Amniotic epithelial cell (primary cell): Measurements from ENCODE around the gene RABGAP1.

Experiments used
- DNase-seq: peaks from one replicate; pipeline ENCODE4 v3.0.0-alpha.2; 2010; ENCODE audit warnings: low read depth

Gene RABGAP1

GRCh38 chr9:122944960-122945888 is 4.4 kb downstream of the RABGAP1 start:
- DNase-seq, result no peak

GRCh38 chr9:122946461-122947005 is 5.7 kb downstream of the RABGAP1 start:
- DNase-seq, result no peak

DNA sequence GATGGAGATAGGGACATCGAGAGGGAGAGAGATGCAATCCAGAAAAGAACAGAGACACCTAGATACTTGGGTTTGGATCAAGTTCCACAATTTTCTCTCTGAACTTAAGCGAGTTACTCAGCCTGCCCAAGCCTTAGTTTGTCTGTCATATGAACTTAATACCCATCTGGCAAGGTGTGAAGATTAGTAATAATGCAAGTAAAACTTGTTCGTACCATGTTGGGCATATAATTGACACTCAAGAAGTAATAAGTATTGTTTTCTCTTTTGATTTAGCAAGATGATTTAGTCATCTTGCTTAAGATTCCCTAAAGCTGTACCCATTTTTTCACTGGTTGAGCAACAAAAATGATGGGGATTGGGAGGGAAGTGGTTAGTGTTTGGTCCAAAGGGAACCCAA is 7.5 kb downstream of the RABGAP1 start:
- no peak for DNase-seq

DNA sequence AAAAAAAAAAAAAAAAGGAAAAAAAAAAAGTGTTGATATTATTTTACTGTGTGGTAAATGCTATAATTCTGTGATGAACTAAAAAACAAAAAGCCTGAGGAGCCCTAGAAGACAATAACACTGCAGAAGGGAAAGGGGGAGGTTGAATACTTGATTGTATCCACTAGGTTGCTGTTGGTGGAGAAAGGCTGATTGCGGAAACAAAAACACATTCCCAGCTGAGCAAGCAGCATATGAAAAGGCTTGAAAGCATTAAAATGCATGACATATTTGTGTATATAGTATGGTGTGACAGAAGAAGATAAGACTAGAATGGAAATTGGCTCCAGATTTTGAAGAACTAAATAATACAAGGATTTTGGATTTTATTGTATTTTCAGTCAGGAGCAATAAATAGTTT is 8.9 kb downstream of the RABGAP1 start:
- DNase-seq, result no peak

- no peak for DNase-seq
Measured at GRCh38 chr9:122950263-122950662, 9.4 kb downstream of the RABGAP1 start.

DNA sequence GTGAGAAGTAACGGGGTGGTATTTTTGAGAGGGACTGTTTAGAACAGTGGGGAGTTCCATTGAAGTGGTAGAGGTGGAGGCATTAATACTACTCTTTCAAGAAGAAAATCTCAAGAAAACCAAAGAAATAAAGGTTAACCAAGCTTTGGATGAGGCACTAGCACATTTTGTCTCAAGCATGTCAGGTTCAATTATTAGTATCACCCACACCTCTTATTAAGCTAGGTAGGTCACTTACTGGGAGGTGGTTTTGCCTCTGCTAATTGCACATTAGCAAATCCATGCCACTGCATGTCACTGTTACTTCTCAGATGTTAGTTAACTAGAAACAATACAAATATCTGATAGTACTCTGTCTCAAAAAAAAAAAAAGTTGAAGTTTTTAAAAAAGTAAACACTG is 10.2 kb downstream of the RABGAP1 start:
- no peak for DNase-seq

- peak; percentile 35 for DNase-seq
Measured at GRCh38 chr9:122954253-122954691, 13.5 kb downstream of the RABGAP1 start.

GRCh38 chr9:122955961-122956360 is 15.1 kb downstream of the RABGAP1 start:
- DNase-seq, result no peak

DNA sequence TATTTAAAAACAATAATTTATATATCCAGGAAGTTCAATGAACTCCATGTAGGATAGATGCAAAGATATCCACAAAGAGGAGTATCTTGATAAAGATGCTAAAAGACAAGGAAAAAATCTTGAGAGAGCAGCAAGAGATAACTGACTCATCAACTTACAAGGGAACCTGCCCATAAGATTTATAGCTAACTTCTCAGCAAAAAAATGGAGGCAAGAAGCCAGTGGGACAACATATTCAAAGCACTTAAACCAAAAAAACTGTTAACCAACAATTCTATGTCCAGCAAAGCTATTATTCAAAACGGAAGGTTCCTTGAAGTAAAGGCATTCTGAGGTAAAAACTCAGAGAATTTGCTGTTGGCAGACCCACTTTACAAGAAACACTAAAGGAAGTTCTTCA is 20.3 kb downstream of the RABGAP1 start:
- no peak for DNase-seq

GRCh38 chr9:122975196-122975595 is 34.4 kb downstream of the RABGAP1 start:
- DNase-seq, result no peak

- DNase-seq, result no peak
Measured at GRCh38 chr9:122978601-122979000, 37.8 kb downstream of the RABGAP1 start.

DNA sequence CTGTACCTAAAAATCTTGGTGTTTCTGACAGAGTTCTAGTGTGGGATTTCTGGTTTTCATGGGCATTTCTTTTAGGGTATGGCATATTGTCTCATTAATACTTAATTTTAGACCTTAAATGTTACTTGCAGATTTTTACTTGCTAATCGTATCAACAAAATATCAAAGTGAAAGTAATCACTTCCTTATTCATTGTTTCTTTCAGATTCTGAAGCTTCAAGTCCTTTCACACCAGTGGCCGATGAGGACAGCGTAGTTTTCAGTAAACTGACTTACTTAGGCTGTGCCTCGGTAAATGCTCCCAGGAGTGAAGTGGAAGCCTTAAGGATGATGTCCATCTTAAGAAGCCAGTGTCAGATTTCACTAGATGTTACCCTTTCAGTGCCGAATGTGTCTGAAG is 45.2 kb downstream of the RABGAP1 start:
- no peak for DNase-seq

DNA sequence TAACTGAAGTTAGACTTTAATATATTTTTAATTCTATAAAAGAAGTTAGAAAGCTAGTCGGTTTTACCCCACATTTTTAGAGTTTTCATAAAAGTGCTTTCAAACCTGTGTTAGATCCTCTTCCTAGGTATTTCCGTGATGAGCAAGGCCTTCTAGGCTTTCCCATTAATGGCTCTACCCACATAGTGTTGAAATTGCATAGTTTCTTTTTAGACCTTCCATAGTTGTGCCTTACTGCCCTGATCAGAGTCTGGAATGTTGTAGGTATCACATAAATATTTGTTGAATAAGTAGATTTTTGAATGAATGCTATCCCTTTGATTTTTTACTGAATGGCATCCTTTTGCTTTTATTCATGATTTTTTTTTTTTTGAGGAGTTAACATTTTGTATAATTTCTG is 47.3 kb downstream of the RABGAP1 start:
- DNase-seq, result no peak

GRCh38 chr9:122988920-122989621 is 48.3 kb downstream of the RABGAP1 start:
- no peak for DNase-seq

DNA sequence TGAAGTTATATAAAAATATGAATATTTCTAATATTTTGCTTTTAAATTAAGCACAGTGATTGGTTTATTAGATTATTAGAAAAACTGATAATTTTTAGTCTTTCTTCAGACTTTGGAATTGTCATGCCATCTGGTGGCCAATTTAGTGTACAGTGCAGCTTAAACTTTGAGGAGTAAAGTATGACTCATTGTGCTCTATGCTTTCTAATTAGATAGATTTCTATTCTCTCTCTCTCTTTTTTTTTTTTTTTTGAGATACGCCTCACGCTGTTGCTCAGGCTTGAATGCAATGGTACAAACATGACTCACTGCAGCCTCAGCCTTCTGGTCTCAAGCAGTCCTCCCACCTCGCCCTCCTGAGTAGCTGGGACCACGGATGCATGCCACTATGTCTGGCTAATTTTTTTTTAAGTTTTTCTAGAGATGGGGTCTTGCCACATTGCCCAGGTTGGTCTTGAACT is 50.6 kb downstream of the RABGAP1 start:
- peak; percentile 96 for DNase-seq

GRCh38 chr9:122996586-122996985 is 55.8 kb downstream of the RABGAP1 start:
- no peak for DNase-seq

GRCh38 chr9:122998448-122998847 is 57.6 kb downstream of the RABGAP1 start:
- DNase-seq, result no peak

DNA sequence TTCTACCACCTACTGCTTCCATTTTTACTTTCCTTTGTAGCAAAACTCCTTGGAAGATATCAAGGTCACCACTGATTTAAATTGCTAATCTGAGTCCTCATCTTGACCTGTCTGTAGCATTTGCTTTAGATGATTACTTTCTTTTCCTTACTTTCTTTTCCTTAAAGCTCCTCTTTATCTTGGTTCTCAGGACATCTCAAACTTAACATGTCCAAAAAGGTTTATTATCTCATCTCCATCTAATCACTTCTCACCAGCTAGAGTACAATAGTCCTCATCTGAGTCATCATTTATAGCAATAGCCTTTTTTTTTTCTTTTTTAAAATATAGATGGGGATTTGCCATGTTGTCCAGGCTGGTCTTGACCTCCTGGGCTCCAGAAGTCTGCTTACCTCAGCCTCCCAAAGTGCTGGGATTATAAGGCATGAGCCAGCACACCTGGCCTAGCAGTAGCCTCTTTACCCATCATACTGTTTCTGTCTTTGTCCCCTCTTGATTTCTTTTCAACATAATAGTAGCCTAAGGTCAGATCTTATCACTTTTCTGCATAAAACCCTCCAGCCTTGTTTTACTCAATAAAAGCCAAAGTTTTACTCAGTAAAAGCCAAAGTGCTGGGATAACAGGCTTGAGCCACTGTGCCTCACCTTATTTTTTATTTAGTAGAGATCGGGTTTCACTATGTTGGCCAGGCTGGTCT is 59.7 kb downstream of the RABGAP1 start:
- DNase-seq, result peak; percentile 42

GRCh38 chr9:123002754-123003153 is 61.9 kb downstream of the RABGAP1 start:
- DNase-seq, result peak; percentile 37

- no peak for DNase-seq
Measured at GRCh38 chr9:123003466-123003865, 62.6 kb downstream of the RABGAP1 start.

DNA sequence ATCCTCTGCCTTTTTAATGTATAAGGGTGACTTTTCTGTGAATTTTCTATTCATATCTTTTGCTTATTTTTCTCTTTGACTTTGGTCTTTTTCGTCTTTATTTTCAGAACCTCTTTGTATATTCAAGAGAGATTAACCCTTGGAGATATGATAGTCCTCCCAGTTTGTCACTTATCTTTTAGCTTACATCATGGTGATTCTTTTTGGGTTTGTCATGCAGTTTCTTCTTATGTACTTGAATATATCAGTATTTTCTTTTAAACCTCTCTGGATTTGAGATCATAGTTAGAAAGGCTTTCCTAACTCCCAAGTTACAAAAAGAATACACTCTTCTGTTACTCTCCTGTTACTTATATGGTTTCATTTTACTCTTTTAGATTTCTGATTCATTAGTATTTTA is 65.1 kb downstream of the RABGAP1 start:
- DNase-seq, result peak; percentile 32

DNA sequence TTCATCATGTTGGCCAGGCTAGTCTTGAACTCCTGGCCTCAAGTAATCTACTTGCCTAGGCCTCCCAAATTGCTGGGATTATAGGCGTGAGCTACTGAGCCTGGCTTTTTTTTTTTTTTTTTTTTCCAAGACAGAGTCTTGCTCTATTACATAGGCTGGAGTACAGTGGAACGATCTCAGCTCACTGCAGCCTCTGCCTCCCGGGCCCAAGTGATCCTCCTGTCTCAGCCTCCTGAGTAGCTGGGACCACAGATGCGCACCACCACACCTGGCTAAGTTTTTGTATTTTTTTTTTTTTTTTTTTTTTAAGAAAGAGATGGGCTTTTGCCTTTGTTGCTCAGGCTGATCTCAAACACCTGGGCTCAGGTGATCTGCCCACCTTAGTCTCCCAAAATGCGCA is 66.4 kb downstream of the RABGAP1 start:
- DNase-seq, result no peak
